Measurements from ENCODE around the gene VIT. TPM values are rescaled to one million over a fixed set of nuclear protein-coding genes. Genes with fewer than 3 reads are reported as not detected.

The VIT gene
- total RNA-seq, 1 donor from 2014 or later: not detected

DNA sequence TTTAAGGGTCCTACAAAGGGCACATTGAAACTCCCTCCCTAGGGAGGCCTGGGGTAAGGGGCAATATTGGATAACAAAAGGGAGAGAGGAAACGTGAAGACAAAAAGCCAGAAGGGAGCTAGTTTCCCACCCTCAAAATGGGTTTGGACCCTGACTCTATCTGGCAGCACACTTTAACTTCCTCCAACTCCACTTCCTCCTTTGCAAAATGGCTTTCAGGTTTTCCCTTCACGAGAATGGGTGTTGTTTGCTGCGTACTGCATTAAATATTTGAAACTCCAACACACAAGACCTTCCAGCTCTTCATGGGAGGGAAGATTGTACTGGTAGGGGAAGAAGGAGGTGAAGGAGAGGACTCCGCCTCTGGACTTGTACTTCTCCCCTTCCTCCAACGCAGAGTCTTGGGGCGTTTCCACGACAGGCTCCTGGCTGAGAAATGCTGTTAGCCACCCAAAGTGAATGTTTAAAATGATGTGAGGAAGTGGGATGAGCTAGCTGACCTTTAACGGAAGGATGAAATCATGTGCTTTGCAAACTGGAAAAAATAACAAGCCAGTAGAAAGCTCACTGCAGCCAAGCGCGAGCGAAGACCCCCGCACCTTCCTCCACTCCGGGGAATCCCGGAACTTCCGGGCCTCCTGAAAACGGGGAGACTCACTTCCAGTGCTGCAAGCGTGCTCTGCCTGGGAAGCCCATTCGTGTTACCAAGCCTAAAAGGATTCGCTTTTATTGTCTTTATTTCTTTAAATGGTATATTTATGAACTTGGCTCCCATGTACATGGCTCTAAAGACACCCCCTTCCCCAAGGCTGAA lies 85.6 kb downstream of the VIT start:
- Histone ChIP-seq H3K4me1 (ENCODE audit: insufficient read depth, low read length) (no peaks in the 10 kb centered on the region), H3K9me3 (ENCODE audit: insufficient read depth, low read depth, low read length) (no peaks in the 10 kb centered on the region), H4K20me1 (ENCODE audit: insufficient read depth, low read length) (no peaks in the 10 kb centered on the region), H2AFZ (ENCODE audit: low read depth, low read length) (no peak overlapping the region), H3K36me3 (ENCODE audit: insufficient read depth, low read length) (no peaks in the 10 kb centered on the region), H3K27me3 (ENCODE audit: insufficient read depth, low read length) (peaks cover 6% of the 10 kb centered on the region), H3K4me2 (ENCODE audit: low read length) (peak overlapping the region; percentile 13), H3K4me3 (ENCODE audit: insufficient read depth, low read depth, low read length) (no peak overlapping the region), H3K27ac (ENCODE audit: low read depth, low read length) (no peak overlapping the region), H3K9ac (ENCODE audit: low read length) (no peak overlapping the region), H3K79me2 (ENCODE audit: insufficient read depth, low read length) (no peaks in the 10 kb centered on the region)
- no peaks in the 10 kb centered on the region for H3K36me3 Mint-ChIP-seq (ENCODE audit: low read depth, unreplicated experiment)
- no peak overlapping the region for H3K4me3 Mint-ChIP-seq (ENCODE audit: unreplicated experiment)
- H3K4me1 Mint-ChIP-seq (ENCODE audit: low read depth, unreplicated experiment): no peaks in the 10 kb centered on the region
- H3K9me3 Mint-ChIP-seq (ENCODE audit: unreplicated experiment): no peaks in the 10 kb centered on the region
- DNase-seq (ENCODE audit: low read depth): no peak
- no peak for TF ChIP-seq EZH2 (IDR thresholded peaks at IDR 0.05; ENCODE audit: insufficient read depth, low read length)
- TF ChIP-seq, protein P1, sequence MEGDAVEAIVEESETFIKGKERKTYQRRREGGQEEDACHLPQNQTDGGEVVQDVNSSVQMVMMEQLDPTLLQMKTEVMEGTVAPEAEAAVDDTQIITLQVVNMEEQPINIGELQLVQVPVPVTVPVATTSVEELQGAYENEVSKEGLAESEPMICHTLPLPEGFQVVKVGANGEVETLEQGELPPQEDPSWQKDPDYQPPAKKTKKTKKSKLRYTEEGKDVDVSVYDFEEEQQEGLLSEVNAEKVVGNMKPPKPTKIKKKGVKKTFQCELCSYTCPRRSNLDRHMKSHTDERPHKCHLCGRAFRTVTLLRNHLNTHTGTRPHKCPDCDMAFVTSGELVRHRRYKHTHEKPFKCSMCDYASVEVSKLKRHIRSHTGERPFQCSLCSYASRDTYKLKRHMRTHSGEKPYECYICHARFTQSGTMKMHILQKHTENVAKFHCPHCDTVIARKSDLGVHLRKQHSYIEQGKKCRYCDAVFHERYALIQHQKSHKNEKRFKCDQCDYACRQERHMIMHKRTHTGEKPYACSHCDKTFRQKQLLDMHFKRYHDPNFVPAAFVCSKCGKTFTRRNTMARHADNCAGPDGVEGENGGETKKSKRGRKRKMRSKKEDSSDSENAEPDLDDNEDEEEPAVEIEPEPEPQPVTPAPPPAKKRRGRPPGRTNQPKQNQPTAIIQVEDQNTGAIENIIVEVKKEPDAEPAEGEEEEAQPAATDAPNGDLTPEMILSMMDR (IDR thresholded peaks at IDR 0.05; ENCODE audit: insufficient read depth, low read depth, low read length): no peak
- no peak for FAIRE-seq
- H3K27me3 Mint-ChIP-seq (ENCODE audit: low read depth, unreplicated experiment): peaks cover 23% of the 10 kb centered on the region
- H3K27ac Mint-ChIP-seq (ENCODE audit: unreplicated experiment): no peak overlapping the region

DNA sequence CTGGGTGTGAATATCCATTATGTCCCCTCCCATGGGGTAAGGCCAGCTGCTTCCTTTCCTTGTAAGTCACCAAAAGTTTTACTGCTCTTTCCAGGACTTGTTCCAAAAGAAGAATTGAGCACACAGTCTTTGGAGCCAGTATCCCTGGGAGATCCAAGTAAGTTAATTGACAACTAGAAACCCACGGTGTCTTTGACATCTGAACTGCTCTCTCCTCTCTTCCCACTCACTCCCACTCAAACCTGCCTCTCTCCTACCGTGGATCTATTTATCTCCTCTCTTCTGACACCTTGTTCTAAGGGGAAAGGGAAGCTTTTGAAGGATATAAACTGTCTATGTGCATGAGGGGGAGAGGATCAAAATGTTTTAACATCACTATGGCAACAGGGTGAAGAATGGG lies 86.7 kb downstream of the VIT start:
- FAIRE-seq (no peak), DNase-seq (ENCODE audit: low read depth) (no peak)
- Histone ChIP-seq H3K4me2 (ENCODE audit: low read length) (no peak overlapping the region), H3K79me2 (ENCODE audit: insufficient read depth, low read length) (no peaks in the 10 kb centered on the region), H3K9ac (ENCODE audit: low read length) (no peak overlapping the region), H3K9me3 (ENCODE audit: insufficient read depth, low read depth, low read length) (no peaks in the 10 kb centered on the region), H3K4me3 (ENCODE audit: insufficient read depth, low read depth, low read length) (no peak overlapping the region), H2AFZ (ENCODE audit: low read depth, low read length) (no peak overlapping the region), H3K4me1 (ENCODE audit: insufficient read depth, low read length) (no peaks in the 10 kb centered on the region), H4K20me1 (ENCODE audit: insufficient read depth, low read length) (no peaks in the 10 kb centered on the region), H3K27me3 (ENCODE audit: insufficient read depth, low read length) (peaks cover 10% of the 10 kb centered on the region), H3K36me3 (ENCODE audit: insufficient read depth, low read length) (no peaks in the 10 kb centered on the region), H3K27ac (ENCODE audit: low read depth, low read length) (no peak overlapping the region)
- H3K4me1 Mint-ChIP-seq (ENCODE audit: low read depth, unreplicated experiment): no peaks in the 10 kb centered on the region
- H3K9me3 Mint-ChIP-seq (ENCODE audit: unreplicated experiment): no peaks in the 10 kb centered on the region
- no peaks in the 10 kb centered on the region for H3K36me3 Mint-ChIP-seq (ENCODE audit: low read depth, unreplicated experiment)
- H3K4me3 Mint-ChIP-seq (ENCODE audit: unreplicated experiment): no peak overlapping the region
- no peak for TF ChIP-seq EZH2 (IDR thresholded peaks at IDR 0.05; ENCODE audit: insufficient read depth, low read length)
- TF ChIP-seq, protein P1 (IDR thresholded peaks at IDR 0.05; ENCODE audit: insufficient read depth, low read depth, low read length): no peak
- H3K27ac Mint-ChIP-seq (ENCODE audit: unreplicated experiment): no peak overlapping the region
- peaks cover 17% of the 10 kb centered on the region for H3K27me3 Mint-ChIP-seq (ENCODE audit: low read depth, unreplicated experiment)

DNA sequence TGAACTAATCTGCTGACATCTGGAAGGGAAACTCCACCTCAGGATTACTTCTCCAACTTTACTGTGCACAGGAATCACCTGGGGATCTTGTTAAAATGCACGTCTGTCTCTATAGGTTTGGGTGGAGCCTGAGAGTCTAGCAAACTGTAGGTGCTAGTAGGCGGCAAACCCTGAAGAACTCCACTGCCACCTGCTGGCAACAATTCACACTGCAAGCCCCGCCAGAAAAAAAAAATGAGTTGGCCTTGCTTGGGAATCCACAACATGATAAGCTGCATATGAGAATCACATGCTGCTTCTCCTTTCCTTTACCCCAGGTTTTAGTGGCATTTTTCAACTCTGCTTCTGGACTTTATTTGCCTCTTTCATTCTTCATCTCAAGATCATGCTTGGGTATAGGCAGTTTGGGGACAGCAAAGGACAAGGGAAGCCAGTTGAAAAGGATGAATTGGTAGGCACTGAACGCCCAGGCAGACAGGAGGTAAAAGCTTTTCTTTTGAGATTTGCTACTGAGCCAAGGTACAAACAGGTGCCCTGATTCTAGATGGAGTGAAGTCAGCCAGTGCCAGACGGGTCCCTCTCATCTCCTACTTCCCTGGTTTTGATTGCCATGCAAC lies 88.8 kb downstream of the VIT start:
- FAIRE-seq (no peak), DNase-seq (ENCODE audit: low read depth) (peak; percentile 30)
- Histone ChIP-seq H3K9me3 (ENCODE audit: insufficient read depth, low read depth, low read length) (no peaks in the 10 kb centered on the region), H3K27ac (ENCODE audit: low read depth, low read length) (no peak overlapping the region), H2AFZ (ENCODE audit: low read depth, low read length) (no peak overlapping the region), H3K9ac (ENCODE audit: low read length) (no peak overlapping the region), H4K20me1 (ENCODE audit: insufficient read depth, low read length) (no peaks in the 10 kb centered on the region), H3K79me2 (ENCODE audit: insufficient read depth, low read length) (no peaks in the 10 kb centered on the region), H3K36me3 (ENCODE audit: insufficient read depth, low read length) (no peaks in the 10 kb centered on the region), H3K27me3 (ENCODE audit: insufficient read depth, low read length) (peaks cover 16% of the 10 kb centered on the region), H3K4me2 (ENCODE audit: low read length) (no peak overlapping the region), H3K4me3 (ENCODE audit: insufficient read depth, low read depth, low read length) (no peak overlapping the region), H3K4me1 (ENCODE audit: insufficient read depth, low read length) (no peaks in the 10 kb centered on the region)
- Mint-ChIP-seq H3K4me3 (ENCODE audit: unreplicated experiment) (no peak overlapping the region), H3K9me3 (ENCODE audit: unreplicated experiment) (no peaks in the 10 kb centered on the region), H3K27me3 (ENCODE audit: low read depth, unreplicated experiment) (peaks cover 21% of the 10 kb centered on the region), H3K36me3 (ENCODE audit: low read depth, unreplicated experiment) (no peaks in the 10 kb centered on the region), H3K4me1 (ENCODE audit: low read depth, unreplicated experiment) (no peaks in the 10 kb centered on the region), H3K27ac (ENCODE audit: unreplicated experiment) (no peak overlapping the region)
- TF ChIP-seq, protein P1 (IDR thresholded peaks at IDR 0.05; ENCODE audit: insufficient read depth, low read depth, low read length): peak; percentile 99
- no peak for TF ChIP-seq EZH2 (IDR thresholded peaks at IDR 0.05; ENCODE audit: insufficient read depth, low read length)

Data from astrocyte (in vitro differentiated cells and primary cell).